ENCODE measurements around the gene EMC9. TPM values are rescaled to one million over a fixed set of nuclear protein-coding genes. Genes with fewer than 3 reads are reported as not detected.

The EMC9 gene
- total and polyA plus RNA-seq, 10 of the 15 experiments (the other 5 are each of a cell fraction or from before 2014, with no cell fraction given) = 15.3 to 60.5 (median 30.3) TPM

DNA sequence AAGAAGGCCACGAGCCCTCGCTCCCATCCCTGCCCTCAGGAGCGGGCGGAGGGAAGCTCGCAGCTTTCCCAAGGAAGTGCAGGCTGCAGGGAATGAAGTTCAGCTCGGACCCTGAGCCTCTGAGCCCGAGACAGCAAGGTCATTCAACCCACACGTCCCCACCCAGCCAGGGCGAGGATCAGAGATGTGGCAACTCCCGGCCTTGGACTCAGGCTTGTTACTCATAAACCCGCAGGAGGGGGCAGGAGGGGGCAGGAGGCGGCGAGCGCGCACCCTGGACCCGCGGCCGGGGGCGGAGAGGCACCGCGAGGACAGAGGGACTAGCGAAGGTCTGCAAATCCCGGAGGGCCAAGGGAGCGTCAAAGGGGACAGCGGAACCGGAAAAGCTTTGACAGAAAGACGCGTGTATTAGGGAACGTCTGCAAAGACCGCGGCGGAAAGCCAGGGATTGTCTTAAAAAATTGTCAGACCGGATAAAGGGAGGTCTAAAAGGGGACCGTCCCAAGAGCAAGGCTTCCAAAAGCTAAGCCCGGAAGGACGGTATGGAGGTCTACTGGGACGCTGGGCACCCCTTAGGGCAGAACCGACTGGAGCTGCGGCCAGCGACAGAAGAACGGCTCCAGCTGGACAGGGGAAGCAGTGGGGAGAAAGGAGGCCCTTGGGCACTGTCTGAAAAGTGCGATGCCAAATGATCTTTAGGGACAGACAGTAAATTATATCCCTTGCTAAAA is 27.4 kb downstream of the EMC9 start (continued):
- TF ChIP-seq ZNF24 (IDR thresholded peaks at IDR 0.05) (no peak), NFIC (IDR thresholded peaks at IDR 0.05; ENCODE audit: low read depth, low read length) (no peak), SPI1 (IDR thresholded peaks at IDR 0.05; ENCODE audit: borderline replicate concordance, insufficient read depth, low read depth, low read length) (no peak; the same call in 1 of the 2 replicates), CHD1 (IDR thresholded peaks at IDR 0.05; ENCODE audit: low read depth, low read length) (0 out of 2 replicates have a peak, but pooled peaks have one; percentile 21), POLR2AphosphoS5 (IDR thresholded peaks at IDR 0.05; ENCODE audit: low read length) (peak; percentile 92), HDAC6 (IDR thresholded peaks at IDR 0.05; ENCODE audit: unreplicated experiment) (no peak), CHD2 (IDR thresholded peaks at IDR 0.05; ENCODE audit: borderline replicate concordance, low read depth, low read length) (peak; percentile 77; the same call in 1 of the 2 replicates), POLR2A (IDR thresholded peaks at IDR 0.05; ENCODE audit: low read depth, low read length) (peak; percentile 86), TARDBP (IDR thresholded peaks at IDR 0.05; ENCODE audit: borderline replicate concordance) (no peak; the same call in 1 of the 2 replicates), SMAD1 (IDR thresholded peaks at IDR 0.05; ENCODE audit: low read depth, partially characterized antibody) (peak; percentile 57), ZNF384 (IDR thresholded peaks at IDR 0.05; ENCODE audit: borderline replicate concordance, low read depth, low read length) (no peak)
- TF ChIP-seq, protein P1, sequence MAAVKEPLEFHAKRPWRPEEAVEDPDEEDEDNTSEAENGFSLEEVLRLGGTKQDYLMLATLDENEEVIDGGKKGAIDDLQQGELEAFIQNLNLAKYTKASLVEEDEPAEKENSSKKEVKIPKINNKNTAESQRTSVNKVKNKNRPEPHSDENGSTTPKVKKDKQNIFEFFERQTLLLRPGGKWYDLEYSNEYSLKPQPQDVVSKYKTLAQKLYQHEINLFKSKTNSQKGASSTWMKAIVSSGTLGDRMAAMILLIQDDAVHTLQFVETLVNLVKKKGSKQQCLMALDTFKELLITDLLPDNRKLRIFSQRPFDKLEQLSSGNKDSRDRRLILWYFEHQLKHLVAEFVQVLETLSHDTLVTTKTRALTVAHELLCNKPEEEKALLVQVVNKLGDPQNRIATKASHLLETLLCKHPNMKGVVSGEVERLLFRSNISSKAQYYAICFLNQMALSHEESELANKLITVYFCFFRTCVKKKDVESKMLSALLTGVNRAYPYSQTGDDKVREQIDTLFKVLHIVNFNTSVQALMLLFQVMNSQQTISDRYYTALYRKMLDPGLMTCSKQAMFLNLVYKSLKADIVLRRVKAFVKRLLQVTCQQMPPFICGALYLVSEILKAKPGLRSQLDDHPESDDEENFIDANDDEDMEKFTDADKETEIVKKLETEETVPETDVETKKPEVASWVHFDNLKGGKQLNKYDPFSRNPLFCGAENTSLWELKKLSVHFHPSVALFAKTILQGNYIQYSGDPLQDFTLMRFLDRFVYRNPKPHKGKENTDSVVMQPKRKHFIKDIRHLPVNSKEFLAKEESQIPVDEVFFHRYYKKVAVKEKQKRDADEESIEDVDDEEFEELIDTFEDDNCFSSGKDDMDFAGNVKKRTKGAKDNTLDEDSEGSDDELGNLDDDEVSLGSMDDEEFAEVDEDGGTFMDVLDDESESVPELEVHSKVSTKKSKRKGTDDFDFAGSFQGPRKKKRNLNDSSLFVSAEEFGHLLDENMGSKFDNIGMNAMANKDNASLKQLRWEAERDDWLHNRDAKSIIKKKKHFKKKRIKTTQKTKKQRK (IDR thresholded peaks at IDR 0.05; ENCODE audit: low read depth, low read length) = no peak
- TF ChIP-seq, protein P2, sequence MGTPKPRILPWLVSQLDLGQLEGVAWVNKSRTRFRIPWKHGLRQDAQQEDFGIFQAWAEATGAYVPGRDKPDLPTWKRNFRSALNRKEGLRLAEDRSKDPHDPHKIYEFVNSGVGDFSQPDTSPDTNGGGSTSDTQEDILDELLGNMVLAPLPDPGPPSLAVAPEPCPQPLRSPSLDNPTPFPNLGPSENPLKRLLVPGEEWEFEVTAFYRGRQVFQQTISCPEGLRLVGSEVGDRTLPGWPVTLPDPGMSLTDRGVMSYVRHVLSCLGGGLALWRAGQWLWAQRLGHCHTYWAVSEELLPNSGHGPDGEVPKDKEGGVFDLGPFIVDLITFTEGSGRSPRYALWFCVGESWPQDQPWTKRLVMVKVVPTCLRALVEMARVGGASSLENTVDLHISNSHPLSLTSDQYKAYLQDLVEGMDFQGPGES (IDR thresholded peaks at IDR 0.05) = peak; percentile 79
- TF ChIP-seq, protein P3, sequence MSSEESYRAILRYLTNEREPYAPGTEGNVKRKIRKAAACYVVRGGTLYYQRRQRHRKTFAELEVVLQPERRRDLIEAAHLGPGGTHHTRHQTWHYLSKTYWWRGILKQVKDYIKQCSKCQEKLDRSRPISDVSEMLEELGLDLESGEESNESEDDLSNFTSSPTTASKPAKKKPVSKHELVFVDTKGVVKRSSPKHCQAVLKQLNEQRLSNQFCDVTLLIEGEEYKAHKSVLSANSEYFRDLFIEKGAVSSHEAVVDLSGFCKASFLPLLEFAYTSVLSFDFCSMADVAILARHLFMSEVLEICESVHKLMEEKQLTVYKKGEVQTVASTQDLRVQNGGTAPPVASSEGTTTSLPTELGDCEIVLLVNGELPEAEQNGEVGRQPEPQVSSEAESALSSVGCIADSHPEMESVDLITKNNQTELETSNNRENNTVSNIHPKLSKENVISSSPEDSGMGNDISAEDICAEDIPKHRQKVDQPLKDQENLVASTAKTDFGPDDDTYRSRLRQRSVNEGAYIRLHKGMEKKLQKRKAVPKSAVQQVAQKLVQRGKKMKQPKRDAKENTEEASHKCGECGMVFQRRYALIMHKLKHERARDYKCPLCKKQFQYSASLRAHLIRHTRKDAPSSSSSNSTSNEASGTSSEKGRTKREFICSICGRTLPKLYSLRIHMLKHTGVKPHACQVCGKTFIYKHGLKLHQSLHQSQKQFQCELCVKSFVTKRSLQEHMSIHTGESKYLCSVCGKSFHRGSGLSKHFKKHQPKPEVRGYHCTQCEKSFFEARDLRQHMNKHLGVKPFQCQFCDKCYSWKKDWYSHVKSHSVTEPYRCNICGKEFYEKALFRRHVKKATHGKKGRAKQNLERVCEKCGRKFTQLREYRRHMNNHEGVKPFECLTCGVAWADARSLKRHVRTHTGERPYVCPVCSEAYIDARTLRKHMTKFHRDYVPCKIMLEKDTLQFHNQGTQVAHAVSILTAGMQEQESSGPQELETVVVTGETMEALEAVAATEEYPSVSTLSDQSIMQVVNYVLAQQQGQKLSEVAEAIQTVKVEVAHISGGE (CRISPR knock-in tag; IDR thresholded peaks at IDR 0.05) = no peak
- TF ChIP-seq, protein P4, sequence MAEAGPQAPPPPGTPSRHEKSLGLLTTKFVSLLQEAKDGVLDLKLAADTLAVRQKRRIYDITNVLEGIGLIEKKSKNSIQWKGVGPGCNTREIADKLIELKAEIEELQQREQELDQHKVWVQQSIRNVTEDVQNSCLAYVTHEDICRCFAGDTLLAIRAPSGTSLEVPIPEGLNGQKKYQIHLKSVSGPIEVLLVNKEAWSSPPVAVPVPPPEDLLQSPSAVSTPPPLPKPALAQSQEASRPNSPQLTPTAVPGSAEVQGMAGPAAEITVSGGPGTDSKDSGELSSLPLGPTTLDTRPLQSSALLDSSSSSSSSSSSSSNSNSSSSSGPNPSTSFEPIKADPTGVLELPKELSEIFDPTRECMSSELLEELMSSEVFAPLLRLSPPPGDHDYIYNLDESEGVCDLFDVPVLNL (IDR thresholded peaks at IDR 0.05; ENCODE audit: low read depth, low read length) = no peak
- TF ChIP-seq, protein P5, sequence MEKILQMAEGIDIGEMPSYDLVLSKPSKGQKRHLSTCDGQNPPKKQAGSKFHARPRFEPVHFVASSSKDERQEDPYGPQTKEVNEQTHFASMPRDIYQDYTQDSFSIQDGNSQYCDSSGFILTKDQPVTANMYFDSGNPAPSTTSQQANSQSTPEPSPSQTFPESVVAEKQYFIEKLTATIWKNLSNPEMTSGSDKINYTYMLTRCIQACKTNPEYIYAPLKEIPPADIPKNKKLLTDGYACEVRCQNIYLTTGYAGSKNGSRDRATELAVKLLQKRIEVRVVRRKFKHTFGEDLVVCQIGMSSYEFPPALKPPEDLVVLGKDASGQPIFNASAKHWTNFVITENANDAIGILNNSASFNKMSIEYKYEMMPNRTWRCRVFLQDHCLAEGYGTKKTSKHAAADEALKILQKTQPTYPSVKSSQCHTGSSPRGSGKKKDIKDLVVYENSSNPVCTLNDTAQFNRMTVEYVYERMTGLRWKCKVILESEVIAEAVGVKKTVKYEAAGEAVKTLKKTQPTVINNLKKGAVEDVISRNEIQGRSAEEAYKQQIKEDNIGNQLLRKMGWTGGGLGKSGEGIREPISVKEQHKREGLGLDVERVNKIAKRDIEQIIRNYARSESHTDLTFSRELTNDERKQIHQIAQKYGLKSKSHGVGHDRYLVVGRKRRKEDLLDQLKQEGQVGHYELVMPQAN (conservative IDR thresholded peaks at IDR 0.05) = peak; percentile 82
